ENCODE results near the gene PLCB3.

Gene PLCB3

GRCh38 chr11:64211181-64211872, 40.0 kb upstream of the PLCB3 start:
- H3K4me1 ChIP-seq (ENCODE audit: low read depth, poor library complexity, severe bottlenecking): peaks cover 6% of the 10 kb centered on the region
- H3K4me2 ChIP-seq: no peak overlapping the region
- no peak for TF ChIP-seq CTCF (conservative IDR thresholded peaks at IDR 0.05; ENCODE audit: low read depth, low read length)

GRCh38 chr11:64216879-64217278, 34.5 kb upstream of the PLCB3 start:
- H3K9ac ChIP-seq: no peak overlapping the region
- no peaks in the 10 kb centered on the region for H3K4me1 ChIP-seq (ENCODE audit: low read depth, poor library complexity, severe bottlenecking)
- no peak overlapping the region for H3K4me3 ChIP-seq (IDR thresholded peaks at IDR 0.05; ENCODE audit: insufficient read depth, low read depth, low read length)
- no peak overlapping the region for H3K27ac ChIP-seq
- H3K27me3 ChIP-seq (ENCODE audit: insufficient read depth, low read depth): no peaks in the 10 kb centered on the region
- H4K20me1 ChIP-seq (ENCODE audit: insufficient read depth): no peaks in the 10 kb centered on the region
- no peak overlapping the region for H3K4me2 ChIP-seq
- H3K36me3 ChIP-seq (ENCODE audit: insufficient read depth): no peaks in the 10 kb centered on the region
- TF ChIP-seq CTCF (conservative IDR thresholded peaks at IDR 0.05; ENCODE audit: low read depth, low read length): no peak
- no peak overlapping the region for H2AFZ ChIP-seq (ENCODE audit: low read depth)
- no peaks in the 10 kb centered on the region for H3K79me2 ChIP-seq (ENCODE audit: insufficient read depth, low read depth)

More at GRCh38 chr11:64211181-64211872, 40.0 kb upstream of the PLCB3 start:
- Histone ChIP-seq H3K4me3 (IDR thresholded peaks at IDR 0.05; ENCODE audit: insufficient read depth, low read depth, low read length) (no peak overlapping the region), H3K9ac (no peak overlapping the region), H3K27me3 (ENCODE audit: insufficient read depth, low read depth) (no peaks in the 10 kb centered on the region), H3K36me3 (ENCODE audit: insufficient read depth) (no peaks in the 10 kb centered on the region), H2AFZ (ENCODE audit: low read depth) (no peak overlapping the region), H3K79me2 (ENCODE audit: insufficient read depth, low read depth) (no peaks in the 10 kb centered on the region; the same call in 1 of the 2 replicates), H4K20me1 (ENCODE audit: insufficient read depth) (no peaks in the 10 kb centered on the region), H3K27ac (no peak overlapping the region)

- no peak overlapping the region for H3K4me3 ChIP-seq (IDR thresholded peaks at IDR 0.05; ENCODE audit: insufficient read depth, low read depth, low read length)
- H3K4me1 ChIP-seq (ENCODE audit: low read depth, poor library complexity, severe bottlenecking): no peaks in the 10 kb centered on the region
- no peak overlapping the region for H2AFZ ChIP-seq (ENCODE audit: low read depth)
- no peak overlapping the region for H3K9ac ChIP-seq
- no peaks in the 10 kb centered on the region for H3K79me2 ChIP-seq (ENCODE audit: insufficient read depth, low read depth)
- no peaks in the 10 kb centered on the region for H3K36me3 ChIP-seq (ENCODE audit: insufficient read depth)
- no peaks in the 10 kb centered on the region for H4K20me1 ChIP-seq (ENCODE audit: insufficient read depth)
- H3K27ac ChIP-seq: no peak overlapping the region
- no peak overlapping the region for H3K4me2 ChIP-seq
- TF ChIP-seq CTCF (conservative IDR thresholded peaks at IDR 0.05; ENCODE audit: low read depth, low read length): no peak
- no peaks in the 10 kb centered on the region for H3K27me3 ChIP-seq (ENCODE audit: insufficient read depth, low read depth)
These were observed 32.5 kb upstream of the PLCB3 start for GRCh38 chr11:64218628-64219353.

GRCh38 chr11:64219354-64219684, 32.0 kb upstream of the PLCB3 start:
- no peak overlapping the region for H2AFZ ChIP-seq (ENCODE audit: low read depth)

More at GRCh38 chr11:64219354-64219684, 32.0 kb upstream of the PLCB3 start:
- Histone ChIP-seq H3K27me3 (ENCODE audit: insufficient read depth, low read depth) (no peaks in the 10 kb centered on the region), H4K20me1 (ENCODE audit: insufficient read depth) (no peaks in the 10 kb centered on the region), H3K79me2 (ENCODE audit: insufficient read depth, low read depth) (no peaks in the 10 kb centered on the region), H3K36me3 (ENCODE audit: insufficient read depth) (no peaks in the 10 kb centered on the region), H3K4me1 (ENCODE audit: low read depth, poor library complexity, severe bottlenecking) (no peaks in the 10 kb centered on the region), H3K4me3 (IDR thresholded peaks at IDR 0.05; ENCODE audit: insufficient read depth, low read depth, low read length) (no peak overlapping the region), H3K9ac (no peak overlapping the region), H3K27ac (no peak overlapping the region), H3K4me2 (no peak overlapping the region)
- no peak for TF ChIP-seq CTCF (conservative IDR thresholded peaks at IDR 0.05; ENCODE audit: low read depth, low read length)
